ENCODE measurements around the gene BRAF.
"Not testable (repeated sequence)": the region's sequence is repeated elsewhere in the genome, so short reads cannot be mapped to it uniquely, and the experiment has no call there.

The BRAF gene

GRCh38 chr7:140901941-140902302, 22.8 kb downstream of the BRAF start:
- H3K4me3 ChIP-seq (ENCODE audit: low read length in 2 of 2): no peak overlapping the region
- H3K4me1 ChIP-seq (ENCODE audit: control insufficient read depth in 2 of 2, insufficient read depth in 2 of 2, low read length in 2 of 2): no peaks in the 10 kb centered on the region
- H3K27me3 ChIP-seq (ENCODE audit: control insufficient read depth in 2 of 2, insufficient read depth in 2 of 2, low read length in 2 of 2): no peaks in the 10 kb centered on the region
- no peak overlapping the region for H3K27ac ChIP-seq (ENCODE audit: low read depth in 2 of 2, low read length in 2 of 2)
- H3K9ac ChIP-seq (ENCODE audit: low read depth in 1 of 2, low read length in 2 of 2): no peak overlapping the region
- H3K36me3 ChIP-seq (ENCODE audit: control insufficient read depth in 2 of 2, insufficient read depth in 2 of 2, low read length in 2 of 2): no peaks in the 10 kb centered on the region
- no peaks in the 10 kb centered on the region for H3K9me3 ChIP-seq (ENCODE audit: control insufficient read depth in 2 of 2, low read length in 2 of 2)

DNA sequence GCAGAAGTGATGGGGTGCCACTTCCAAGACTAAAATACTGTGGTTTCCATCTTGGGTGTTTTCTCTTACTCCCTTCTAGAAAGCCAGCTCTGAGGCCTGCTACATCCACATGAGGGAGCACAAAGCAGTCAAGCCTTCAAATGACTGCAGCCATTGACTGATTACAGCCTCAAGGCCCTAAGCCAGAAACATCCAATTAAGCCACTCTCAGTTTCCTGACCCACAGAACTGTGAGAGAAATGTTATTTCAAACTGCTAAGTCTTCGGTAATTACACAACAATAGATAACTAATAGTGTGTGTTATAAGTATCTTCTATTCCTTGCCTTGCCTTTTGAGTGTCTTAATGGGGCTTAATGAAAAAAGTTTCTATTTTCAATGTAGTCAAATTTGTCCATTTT, 24.8 kb downstream of the BRAF start:
- H3K4me3 ChIP-seq (ENCODE audit: low read length in 2 of 2): no peak overlapping the region
- no peaks in the 10 kb centered on the region for H3K27me3 ChIP-seq (ENCODE audit: control insufficient read depth in 2 of 2, insufficient read depth in 2 of 2, low read length in 2 of 2)
- H3K4me1 ChIP-seq (ENCODE audit: control insufficient read depth in 2 of 2, insufficient read depth in 2 of 2, low read length in 2 of 2): no peaks in the 10 kb centered on the region
- no peak overlapping the region for H3K9ac ChIP-seq (ENCODE audit: low read depth in 1 of 2, low read length in 2 of 2)
- no peaks in the 10 kb centered on the region for H3K9me3 ChIP-seq (ENCODE audit: control insufficient read depth in 2 of 2, low read length in 2 of 2)
- H3K27ac ChIP-seq (ENCODE audit: low read depth in 2 of 2, low read length in 2 of 2): no peak overlapping the region
- H3K36me3 ChIP-seq (ENCODE audit: control insufficient read depth in 2 of 2, insufficient read depth in 2 of 2, low read length in 2 of 2): no peaks in the 10 kb centered on the region

DNA sequence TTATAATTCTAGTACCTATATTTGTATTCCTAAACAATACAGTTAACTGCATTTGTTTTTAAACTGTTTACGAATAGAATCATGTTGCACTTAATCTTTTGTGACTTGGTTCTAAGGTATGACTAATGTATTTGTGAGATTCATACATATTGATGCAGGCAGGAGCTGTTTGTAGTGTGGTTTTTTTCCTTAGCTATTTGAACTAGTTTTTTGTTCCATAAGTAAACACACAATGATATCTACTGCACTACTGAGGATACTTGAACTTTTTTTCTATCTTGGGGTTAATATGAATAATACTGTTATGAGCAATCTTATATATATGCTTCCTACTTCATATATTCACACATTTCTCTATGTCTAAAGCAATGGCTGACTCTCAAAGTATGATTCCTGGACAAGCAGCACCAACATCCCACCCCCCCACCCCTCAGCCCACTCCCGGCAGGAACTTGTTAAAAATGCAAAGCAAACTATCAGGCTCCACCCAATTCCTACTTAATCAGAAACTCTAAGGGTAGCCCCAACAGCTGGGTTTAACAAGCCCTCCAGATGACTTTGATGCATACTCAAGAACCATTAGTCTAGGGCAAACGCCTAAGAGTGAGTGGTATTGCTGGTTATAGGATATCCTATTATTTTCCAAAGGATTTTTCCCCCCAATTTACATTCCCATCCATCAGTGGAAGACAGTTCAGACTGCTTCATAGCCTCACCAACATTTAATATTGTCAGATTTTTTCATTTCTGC, 25.8 kb downstream of the BRAF start:
- Histone ChIP-seq H3K27me3 (ENCODE audit: control insufficient read depth in 2 of 2, insufficient read depth in 2 of 2, low read length in 2 of 2) (no peaks in the 10 kb centered on the region), H3K9ac (ENCODE audit: low read depth in 1 of 2, low read length in 2 of 2) (no peak overlapping the region), H3K4me3 (ENCODE audit: low read length in 2 of 2) (no peak overlapping the region), H3K4me1 (ENCODE audit: control insufficient read depth in 2 of 2, insufficient read depth in 2 of 2, low read length in 2 of 2) (no peaks in the 10 kb centered on the region), H3K9me3 (ENCODE audit: control insufficient read depth in 2 of 2, low read length in 2 of 2) (no peaks in the 10 kb centered on the region), H3K27ac (ENCODE audit: low read depth in 2 of 2, low read length in 2 of 2) (no peak overlapping the region), H3K36me3 (ENCODE audit: control insufficient read depth in 2 of 2, insufficient read depth in 2 of 2, low read length in 2 of 2) (no peaks in the 10 kb centered on the region)

DNA sequence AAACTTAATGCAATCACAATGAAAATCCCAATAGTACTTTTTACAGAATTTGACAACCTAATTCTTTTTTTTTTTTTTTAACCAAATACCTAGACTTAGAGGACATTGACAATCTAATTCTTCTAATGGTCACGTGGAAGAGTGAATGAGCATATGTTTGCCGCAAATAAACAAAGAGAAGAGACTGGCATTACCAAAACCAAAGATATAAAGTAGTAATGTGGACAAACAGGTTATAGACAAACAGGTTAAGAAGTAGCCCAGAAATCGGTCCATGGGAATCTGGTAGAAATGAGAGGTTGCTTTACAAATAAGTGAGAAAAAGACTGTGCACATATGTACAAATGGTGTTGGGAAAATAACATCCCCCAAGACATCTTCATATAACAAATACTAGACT, 27.7 kb downstream of the BRAF start:
- Histone ChIP-seq H3K4me1 (ENCODE audit: control insufficient read depth in 2 of 2, insufficient read depth in 2 of 2, low read length in 2 of 2) (no peaks in the 10 kb centered on the region), H3K27me3 (ENCODE audit: control insufficient read depth in 2 of 2, insufficient read depth in 2 of 2, low read length in 2 of 2) (no peaks in the 10 kb centered on the region), H3K27ac (ENCODE audit: low read depth in 2 of 2, low read length in 2 of 2) (no peak overlapping the region), H3K9me3 (ENCODE audit: control insufficient read depth in 2 of 2, low read length in 2 of 2) (no peaks in the 10 kb centered on the region), H3K36me3 (ENCODE audit: control insufficient read depth in 2 of 2, insufficient read depth in 2 of 2, low read length in 2 of 2) (no peaks in the 10 kb centered on the region), H3K4me3 (ENCODE audit: low read length in 2 of 2) (no peak overlapping the region), H3K9ac (ENCODE audit: low read depth in 1 of 2, low read length in 2 of 2) (no peak overlapping the region)

- H3K4me1 ChIP-seq (ENCODE audit: control insufficient read depth in 2 of 2, insufficient read depth in 2 of 2, low read length in 2 of 2): peaks cover 4 to 5% of the 10 kb centered on the region in 2 donors
- H3K9me3 ChIP-seq (ENCODE audit: control insufficient read depth in 2 of 2, low read length in 2 of 2): no peaks in the 10 kb centered on the region
- no peak overlapping the region for H3K9ac ChIP-seq (ENCODE audit: low read depth in 1 of 2, low read length in 2 of 2)
- H3K27ac ChIP-seq (ENCODE audit: low read depth in 2 of 2, low read length in 2 of 2): no peak overlapping the region
- H3K27me3 ChIP-seq (ENCODE audit: control insufficient read depth in 2 of 2, insufficient read depth in 2 of 2, low read length in 2 of 2): no peaks in the 10 kb centered on the region
- no peak overlapping the region for H3K4me3 ChIP-seq (ENCODE audit: low read length in 2 of 2)
- H3K36me3 ChIP-seq (ENCODE audit: control insufficient read depth in 2 of 2, insufficient read depth in 2 of 2, low read length in 2 of 2): no peaks in the 10 kb centered on the region
Observed at GRCh38 chr7:140889645-140890044, 35.1 kb downstream of the BRAF start.

DNA sequence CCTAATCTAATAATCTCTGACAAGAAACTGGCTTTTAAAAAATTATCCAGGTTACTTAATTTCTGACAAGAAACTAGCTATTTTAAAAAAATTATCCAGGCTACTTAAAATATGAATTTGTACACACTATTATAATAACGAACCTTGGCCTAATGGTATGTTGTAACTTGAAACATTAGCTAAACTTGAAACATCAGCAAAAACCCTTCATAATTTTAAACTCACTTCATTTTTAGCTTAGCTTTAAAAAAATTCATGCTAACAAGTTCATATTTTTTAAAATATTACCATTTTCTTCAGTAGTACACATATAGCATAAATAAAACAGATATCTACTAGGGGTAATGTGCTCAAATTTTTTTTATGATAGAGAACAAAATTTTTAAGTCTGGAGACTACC, 35.6 kb downstream of the BRAF start:
- Histone ChIP-seq H3K4me1 (ENCODE audit: control insufficient read depth in 2 of 2, insufficient read depth in 2 of 2, low read length in 2 of 2) (peaks cover 4 to 5% of the 10 kb centered on the region in 2 donors), H3K36me3 (ENCODE audit: control insufficient read depth in 2 of 2, insufficient read depth in 2 of 2, low read length in 2 of 2) (no peaks in the 10 kb centered on the region), H3K4me3 (ENCODE audit: low read length in 2 of 2) (no peak overlapping the region), H3K9me3 (ENCODE audit: control insufficient read depth in 2 of 2, low read length in 2 of 2) (no peaks in the 10 kb centered on the region), H3K27ac (ENCODE audit: low read depth in 2 of 2, low read length in 2 of 2) (no peak overlapping the region), H3K27me3 (ENCODE audit: control insufficient read depth in 2 of 2, insufficient read depth in 2 of 2, low read length in 2 of 2) (no peaks in the 10 kb centered on the region), H3K9ac (ENCODE audit: low read depth in 1 of 2, low read length in 2 of 2) (no peak overlapping the region)

DNA sequence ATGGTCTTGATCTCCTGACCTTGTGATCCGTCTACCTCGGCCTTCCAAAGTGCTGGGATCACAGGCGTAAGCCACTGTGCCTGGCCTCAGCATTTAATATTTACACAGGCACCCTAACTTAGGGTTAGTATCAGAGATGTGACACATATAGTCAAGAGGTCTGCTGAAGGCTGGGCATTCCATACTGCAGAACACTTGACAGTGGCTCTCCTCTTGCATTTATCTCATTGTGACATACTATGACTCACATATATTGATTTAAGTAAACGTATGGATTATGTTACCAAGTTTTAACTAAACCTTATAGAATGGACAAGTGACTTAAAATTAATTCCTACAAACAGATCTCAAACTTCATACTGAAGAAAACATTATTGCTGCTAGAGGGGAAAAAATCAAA, 36.6 kb downstream of the BRAF start:
- H3K27ac ChIP-seq (ENCODE audit: low read depth in 2 of 2, low read length in 2 of 2): no peak overlapping the region
- H3K36me3 ChIP-seq (ENCODE audit: control insufficient read depth in 2 of 2, insufficient read depth in 2 of 2, low read length in 2 of 2): no peaks in the 10 kb centered on the region
- no peaks in the 10 kb centered on the region for H3K9me3 ChIP-seq (ENCODE audit: control insufficient read depth in 2 of 2, low read length in 2 of 2)
- no peak overlapping the region for H3K9ac ChIP-seq (ENCODE audit: low read depth in 1 of 2, low read length in 2 of 2)
- no peak overlapping the region for H3K4me3 ChIP-seq (ENCODE audit: low read length in 2 of 2)
- H3K27me3 ChIP-seq (ENCODE audit: control insufficient read depth in 2 of 2, insufficient read depth in 2 of 2, low read length in 2 of 2): no peaks in the 10 kb centered on the region
- peaks cover 4 to 5% of the 10 kb centered on the region in 2 donors for H3K4me1 ChIP-seq (ENCODE audit: control insufficient read depth in 2 of 2, insufficient read depth in 2 of 2, low read length in 2 of 2)

- Histone ChIP-seq H3K4me3 (ENCODE audit: low read length in 2 of 2) (no peak overlapping the region), H3K27ac (ENCODE audit: low read depth in 2 of 2, low read length in 2 of 2) (no peak overlapping the region), H3K4me1 (ENCODE audit: control insufficient read depth in 2 of 2, insufficient read depth in 2 of 2, low read length in 2 of 2) (peaks cover 4 to 5% of the 10 kb centered on the region in 2 donors), H3K9ac (ENCODE audit: low read depth in 1 of 2, low read length in 2 of 2) (no peak overlapping the region), H3K9me3 (ENCODE audit: control insufficient read depth in 2 of 2, low read length in 2 of 2) (no peaks in the 10 kb centered on the region), H3K36me3 (ENCODE audit: control insufficient read depth in 2 of 2, insufficient read depth in 2 of 2, low read length in 2 of 2) (no peaks in the 10 kb centered on the region), H3K27me3 (ENCODE audit: control insufficient read depth in 2 of 2, insufficient read depth in 2 of 2, low read length in 2 of 2) (no peaks in the 10 kb centered on the region)
Observed at GRCh38 chr7:140885735-140886334, 38.9 kb downstream of the BRAF start.

GRCh38 chr7:140883378-140883777, 41.4 kb downstream of the BRAF start:
- Histone ChIP-seq H3K36me3 (ENCODE audit: control insufficient read depth in 2 of 2, insufficient read depth in 2 of 2, low read length in 2 of 2) (no peaks in the 10 kb centered on the region), H3K9ac (ENCODE audit: low read depth in 1 of 2, low read length in 2 of 2) (no peak overlapping the region)

DNA sequence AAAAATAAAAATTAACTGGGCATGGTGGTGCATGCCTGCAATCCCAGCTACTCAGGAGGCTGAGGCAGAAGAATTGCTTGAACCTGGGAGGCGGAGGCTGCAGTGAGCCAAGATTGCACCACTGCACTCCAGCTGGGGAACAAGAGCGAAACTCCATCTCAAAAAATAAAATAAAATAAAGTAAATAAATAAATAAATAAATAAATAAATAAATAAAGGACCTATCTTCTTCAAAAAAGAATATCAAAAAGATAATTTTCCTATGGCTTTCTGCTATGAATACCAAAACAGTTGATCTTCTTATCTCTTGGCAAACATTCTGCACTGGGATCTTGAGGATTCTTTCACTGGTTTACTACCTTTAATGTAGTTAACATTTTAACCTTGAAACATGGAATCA, 41.9 kb downstream of the BRAF start:
- not testable (repeated sequence) for H3K9ac ChIP-seq (ENCODE audit: low read depth in 1 of 2, low read length in 2 of 2); H3K36me3 ChIP-seq (ENCODE audit: control insufficient read depth in 2 of 2, insufficient read depth in 2 of 2, low read length in 2 of 2); H3K4me3 ChIP-seq (ENCODE audit: low read length in 2 of 2); H3K4me1 ChIP-seq (ENCODE audit: control insufficient read depth in 2 of 2, insufficient read depth in 2 of 2, low read length in 2 of 2); H3K9me3 ChIP-seq (ENCODE audit: control insufficient read depth in 2 of 2, low read length in 2 of 2); H3K27ac ChIP-seq (ENCODE audit: low read depth in 2 of 2, low read length in 2 of 2); H3K27me3 ChIP-seq (ENCODE audit: control insufficient read depth in 2 of 2, insufficient read depth in 2 of 2, low read length in 2 of 2)

More at GRCh38 chr7:140883378-140883777, 41.4 kb downstream of the BRAF start:
- Histone ChIP-seq H3K27ac (ENCODE audit: low read depth in 2 of 2, low read length in 2 of 2) (no peak overlapping the region), H3K27me3 (ENCODE audit: control insufficient read depth in 2 of 2, insufficient read depth in 2 of 2, low read length in 2 of 2) (no peaks in the 10 kb centered on the region), H3K4me1 (ENCODE audit: control insufficient read depth in 2 of 2, insufficient read depth in 2 of 2, low read length in 2 of 2) (peaks cover 3 to 4% of the 10 kb centered on the region in 2 donors), H3K9me3 (ENCODE audit: control insufficient read depth in 2 of 2, low read length in 2 of 2) (no peaks in the 10 kb centered on the region), H3K4me3 (ENCODE audit: low read length in 2 of 2) (no peak overlapping the region)
